Fibroblast of villous mesenchyme (primary cell): ENCODE measurements around the gene POFUT2. TPM values are rescaled to one million over a fixed set of nuclear protein-coding genes. Genes with fewer than 3 reads are reported as not detected.

ENCODE experiments used
- DNase-seq: peaks from one replicate; pipeline ENCODE4 v3.0.0-alpha.2; 2010; ENCODE audit warnings: low read depth
- H3K4me3 ChIP-seq: 2 replicates; pipeline ENCODE4 v1.5.1; 2011; ENCODE audit warnings: low read depth, mild to moderate bottlenecking, low read length
- CTCF ChIP-seq: IDR thresholded peaks from 2 replicates; pipeline ENCODE4 v1.5.1; 2012; ENCODE audit warnings: low read depth, mild to moderate bottlenecking, low read length; ENCODE audit not compliant: insufficient read depth
- total RNA-seq: library from RNA; depleted of rRNA; stranded (reverse); fragments of >200 nt; gene quantifications from 2 replicates; pipeline ENCODE4 v1.2.3, GENCODE V29; 2012

The POFUT2 gene
- total RNA-seq, 1 donor = 60.0 TPM

DNA sequence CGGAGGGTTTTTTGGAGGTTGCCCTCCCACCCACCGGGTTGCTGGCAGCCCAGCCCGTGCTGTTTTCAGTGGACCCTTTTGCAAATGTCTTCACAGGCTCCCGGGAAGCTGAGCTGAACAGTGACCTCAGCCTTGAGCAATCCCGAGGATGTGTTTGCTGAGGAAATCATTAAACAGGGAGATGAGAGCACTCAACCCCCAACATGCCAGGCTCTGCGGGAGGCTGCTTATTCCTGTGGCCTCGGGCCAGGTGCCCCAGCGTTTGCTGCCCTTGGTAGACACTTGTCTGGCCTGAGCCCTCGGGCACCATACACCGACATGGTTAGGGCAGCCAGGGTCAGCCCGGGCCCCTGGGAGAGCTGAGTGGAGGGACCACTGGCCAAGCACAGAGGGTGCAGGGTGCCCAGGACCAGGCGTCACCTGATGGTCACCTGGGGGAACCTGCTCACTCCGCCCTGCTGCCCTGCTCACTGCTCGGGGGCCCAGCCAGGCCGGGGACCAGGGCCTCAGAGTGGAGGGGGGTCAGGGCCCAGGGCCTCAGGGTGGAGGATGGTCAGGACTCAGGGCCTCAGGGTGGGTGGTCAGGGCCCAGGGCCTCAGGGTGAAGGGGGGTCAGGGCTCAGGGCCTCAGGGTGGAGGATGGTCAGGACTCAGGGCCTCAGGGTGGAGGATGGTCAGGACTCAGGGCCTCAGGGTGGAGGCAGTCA is 42.5 kb upstream of the POFUT2 start:
- no peak for TF ChIP-seq CTCF
- H3K4me3 ChIP-seq = no peak overlapping the region
- peak; percentile 89 for DNase-seq

- no peak for TF ChIP-seq CTCF
- H3K4me3 ChIP-seq = no peak overlapping the region
- DNase-seq = no peak
Measured at GRCh38 chr21:45329261-45330074, 41.8 kb upstream of the POFUT2 start.

GRCh38 chr21:45328198-45329091 is 40.8 kb upstream of the POFUT2 start:
- H3K4me3 ChIP-seq = no peak overlapping the region
- TF ChIP-seq CTCF = no peak
- DNase-seq = no peak

DNA sequence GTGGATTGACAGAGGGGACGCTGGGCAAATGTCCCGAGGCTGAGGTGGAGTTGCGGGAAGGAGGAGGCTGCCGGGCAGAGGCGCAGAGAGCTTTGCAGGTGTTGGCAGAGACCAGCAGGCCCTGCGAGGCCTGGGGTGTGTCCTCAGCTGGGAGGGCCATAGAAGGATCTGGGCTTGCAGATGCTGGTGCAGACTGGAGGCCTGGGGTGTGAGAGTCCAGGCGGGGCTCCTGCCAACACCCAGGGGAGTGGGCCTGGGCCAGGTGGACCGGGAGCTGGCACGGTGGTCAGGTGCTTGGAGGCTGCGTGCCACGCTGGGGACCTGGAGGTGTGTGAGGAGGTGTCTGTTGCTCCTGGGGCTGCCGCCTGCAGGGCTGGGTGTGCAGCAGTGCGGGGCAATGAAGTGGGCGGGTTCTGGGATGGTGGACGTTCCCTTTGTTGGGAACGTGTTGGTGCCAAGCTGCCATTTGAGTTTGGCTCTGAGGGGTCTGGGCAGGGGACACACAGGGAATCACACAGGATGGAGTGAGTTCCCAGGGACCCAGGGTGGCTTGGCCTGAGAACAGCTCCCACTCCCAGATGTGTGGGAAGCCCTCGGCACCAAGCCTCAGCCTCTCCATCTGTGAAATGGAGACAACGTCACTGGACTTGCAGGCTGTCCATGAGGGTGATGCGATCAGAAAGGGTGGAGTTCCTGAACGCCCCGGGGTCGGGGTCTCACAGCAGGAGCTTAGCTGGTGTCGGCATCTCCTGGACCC is 39.9 kb upstream of the POFUT2 start:
- TF ChIP-seq CTCF = no peak
- DNase-seq = no peak
- no peak overlapping the region for H3K4me3 ChIP-seq

DNA sequence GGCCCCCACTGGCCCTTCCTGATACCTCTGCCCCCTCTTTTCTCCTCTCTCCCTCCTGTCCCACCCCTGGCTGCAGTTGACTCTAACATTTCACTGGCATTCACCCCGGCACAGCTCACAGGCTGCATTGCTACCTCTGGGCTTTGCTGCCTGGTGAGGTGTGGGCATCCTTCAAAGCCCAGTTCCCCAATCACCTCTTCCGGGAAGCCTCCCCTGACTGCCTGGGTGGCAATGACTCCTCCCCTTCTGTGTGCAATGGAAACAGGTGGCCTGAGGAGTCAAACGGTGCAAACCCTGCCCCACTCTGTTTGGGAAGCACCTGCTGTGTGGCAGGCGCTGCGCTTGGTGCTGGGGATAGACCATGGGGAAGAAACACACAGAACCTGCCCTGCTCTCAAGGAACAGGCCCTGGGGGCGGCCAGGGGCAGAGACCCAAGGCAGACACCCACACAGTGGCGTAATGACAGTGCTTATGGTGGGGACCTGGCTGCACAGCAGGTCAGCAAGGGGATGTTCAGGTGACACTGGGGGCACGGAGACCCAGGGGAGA is 39.3 kb upstream of the POFUT2 start:
- DNase-seq = no peak
- TF ChIP-seq CTCF = no peak
- H3K4me3 ChIP-seq = no peak overlapping the region
